Stimulated activated CD4-positive, alpha-beta T cell treated with anti-CD3 and anti-CD28 coated beads, Interleukin-4, amount 100 ng/mL, for 48 hours (primary cell): ENCODE results near the gene ELAPOR2.
"Not testable (repeated sequence)": the region's sequence is repeated elsewhere in the genome, so short reads cannot be mapped to it uniquely, and the experiment has no call there.

ENCODE experiments used
- DNase-seq, 2 donors: peaks; one replicate each; pipeline ENCODE4 v3.0.0-alpha.2; 2020; ENCODE audit warnings: low read depth in 2 of 2

The ELAPOR2 gene, protein sequence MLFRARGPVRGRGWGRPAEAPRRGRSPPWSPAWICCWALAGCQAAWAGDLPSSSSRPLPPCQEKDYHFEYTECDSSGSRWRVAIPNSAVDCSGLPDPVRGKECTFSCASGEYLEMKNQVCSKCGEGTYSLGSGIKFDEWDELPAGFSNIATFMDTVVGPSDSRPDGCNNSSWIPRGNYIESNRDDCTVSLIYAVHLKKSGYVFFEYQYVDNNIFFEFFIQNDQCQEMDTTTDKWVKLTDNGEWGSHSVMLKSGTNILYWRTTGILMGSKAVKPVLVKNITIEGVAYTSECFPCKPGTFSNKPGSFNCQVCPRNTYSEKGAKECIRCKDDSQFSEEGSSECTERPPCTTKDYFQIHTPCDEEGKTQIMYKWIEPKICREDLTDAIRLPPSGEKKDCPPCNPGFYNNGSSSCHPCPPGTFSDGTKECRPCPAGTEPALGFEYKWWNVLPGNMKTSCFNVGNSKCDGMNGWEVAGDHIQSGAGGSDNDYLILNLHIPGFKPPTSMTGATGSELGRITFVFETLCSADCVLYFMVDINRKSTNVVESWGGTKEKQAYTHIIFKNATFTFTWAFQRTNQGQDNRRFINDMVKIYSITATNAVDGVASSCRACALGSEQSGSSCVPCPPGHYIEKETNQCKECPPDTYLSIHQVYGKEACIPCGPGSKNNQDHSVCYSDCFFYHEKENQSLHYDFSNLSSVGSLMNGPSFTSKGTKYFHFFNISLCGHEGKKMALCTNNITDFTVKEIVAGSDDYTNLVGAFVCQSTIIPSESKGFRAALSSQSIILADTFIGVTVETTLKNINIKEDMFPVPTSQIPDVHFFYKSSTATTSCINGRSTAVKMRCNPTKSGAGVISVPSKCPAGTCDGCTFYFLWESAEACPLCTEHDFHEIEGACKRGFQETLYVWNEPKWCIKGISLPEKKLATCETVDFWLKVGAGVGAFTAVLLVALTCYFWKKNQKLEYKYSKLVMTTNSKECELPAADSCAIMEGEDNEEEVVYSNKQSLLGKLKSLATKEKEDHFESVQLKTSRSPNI

DNA sequence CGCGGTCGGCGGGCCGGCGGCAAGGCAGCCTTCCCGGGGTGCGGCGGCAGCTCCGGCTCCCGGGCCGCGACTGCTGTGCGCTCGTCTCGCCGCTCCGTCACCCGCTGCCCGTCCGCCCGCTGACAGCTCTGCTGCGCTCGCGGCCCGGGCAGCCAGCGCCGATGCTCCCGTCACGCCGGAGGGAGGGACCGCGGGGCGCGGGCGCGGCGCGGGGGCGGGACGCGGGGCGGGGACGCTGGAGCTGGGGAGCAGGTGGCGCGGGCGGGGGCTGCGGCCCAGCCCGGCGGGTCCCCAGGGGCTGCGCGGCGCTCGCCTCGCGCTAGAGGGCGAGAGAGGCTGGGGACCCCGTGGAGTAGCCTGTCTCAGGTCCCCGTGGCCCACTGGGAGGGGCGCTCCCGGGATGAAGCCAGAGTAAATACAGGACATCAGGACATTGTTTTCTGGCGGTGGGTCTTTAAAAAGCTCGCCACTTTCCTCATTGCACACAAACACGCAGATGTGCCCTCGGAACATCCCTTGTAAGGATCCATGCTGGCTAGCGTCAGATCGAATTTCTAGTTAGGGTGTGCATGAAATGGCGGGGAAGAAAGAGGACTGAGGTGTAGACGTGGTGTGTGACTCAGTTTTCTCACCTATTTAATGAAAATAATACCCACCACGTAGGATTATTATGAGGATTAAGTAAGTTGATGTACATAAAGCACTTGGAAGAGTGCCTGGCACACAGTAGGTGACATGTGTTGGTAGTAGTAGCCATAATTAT is at the start of gene ELAPOR2:
ELAPOR2 (minus strand) TSS at position 130 of the 763 bp plus-strand sequence. CDS start 141 bp downstream, outside the sequence.
- peak; percentile 65 to 73 for DNase-seq

GRCh38 chr7:87107949-87108776 is 48.7 kb upstream of the ELAPOR2 start:
- no peak for DNase-seq

- DNase-seq: no peak
Measured at GRCh38 chr7:87106974-87107612, 47.6 kb upstream of the ELAPOR2 start.

DNA sequence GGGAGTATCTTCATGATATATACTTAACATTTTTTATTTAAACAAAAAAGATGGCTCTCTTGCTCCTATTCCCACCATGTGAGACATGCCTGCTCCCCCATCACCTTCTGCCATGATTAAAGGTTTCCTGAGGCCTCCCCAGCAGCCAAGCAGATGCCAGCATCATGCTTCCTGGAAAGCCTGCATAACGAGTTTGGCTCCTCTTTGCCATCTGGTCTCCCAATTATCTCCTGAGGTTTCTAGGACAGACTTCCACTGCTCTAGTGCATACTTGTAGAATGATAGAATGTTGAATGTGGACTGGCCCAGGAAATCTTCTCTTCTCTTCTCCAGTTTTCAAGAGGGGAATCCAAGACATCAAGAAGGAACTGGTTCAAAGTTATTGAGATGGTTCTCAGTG is 45.9 kb upstream of the ELAPOR2 start:
- no peak for DNase-seq

- DNase-seq: no peak
Measured at GRCh38 chr7:87100326-87100725, 40.9 kb upstream of the ELAPOR2 start.

- not testable (repeated sequence) for DNase-seq
Measured at GRCh38 chr7:87097375-87097774, 37.9 kb upstream of the ELAPOR2 start.

DNA sequence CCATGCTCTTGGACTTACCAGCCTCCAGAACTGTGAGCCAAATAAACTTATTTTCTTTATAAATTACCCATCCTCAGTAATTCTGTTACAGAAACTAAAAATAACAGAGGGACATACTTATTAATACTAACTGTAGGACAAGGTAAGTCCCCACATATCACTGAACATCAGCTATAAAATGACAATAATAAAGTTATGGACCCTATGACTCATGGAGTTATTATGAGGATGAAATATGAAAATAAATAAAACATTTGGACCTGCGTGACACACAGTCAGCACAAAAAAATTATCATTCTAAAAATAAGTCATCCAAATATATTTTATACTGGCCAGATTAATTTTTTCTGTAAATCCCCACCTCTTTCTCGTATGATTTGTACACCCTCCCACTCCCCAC is 34.9 kb upstream of the ELAPOR2 start:
- DNase-seq: no peak

GRCh38 chr7:87092568-87093091 is 33.2 kb upstream of the ELAPOR2 start:
- no peak for DNase-seq

DNA sequence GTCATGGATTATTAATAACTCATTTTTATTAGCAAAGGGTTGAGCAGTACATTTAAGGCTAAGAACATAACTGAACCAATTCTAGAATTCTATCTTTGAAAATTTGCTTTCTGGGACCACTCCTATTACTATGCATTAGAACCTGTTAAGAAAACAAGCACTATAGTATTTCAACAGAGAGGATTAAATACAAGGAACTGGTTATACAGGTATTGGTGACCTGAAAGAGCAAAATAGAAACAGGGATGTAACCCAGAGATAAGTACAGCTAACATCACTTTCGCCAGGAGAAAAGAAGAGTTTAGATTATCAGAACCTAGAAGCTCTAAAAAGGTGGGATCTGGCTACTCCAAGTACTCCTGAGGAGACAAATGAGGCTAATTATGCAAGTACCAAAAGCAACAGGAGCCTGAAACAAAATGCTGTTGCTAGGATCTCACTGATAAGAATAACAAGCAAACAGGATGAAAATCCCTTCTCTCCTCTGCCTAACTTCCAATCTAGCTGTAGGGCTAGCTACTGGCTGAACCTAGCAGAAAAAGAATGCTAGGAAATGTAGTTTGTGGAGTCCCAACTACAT is 32.1 kb upstream of the ELAPOR2 start:
- DNase-seq: no peak

DNA sequence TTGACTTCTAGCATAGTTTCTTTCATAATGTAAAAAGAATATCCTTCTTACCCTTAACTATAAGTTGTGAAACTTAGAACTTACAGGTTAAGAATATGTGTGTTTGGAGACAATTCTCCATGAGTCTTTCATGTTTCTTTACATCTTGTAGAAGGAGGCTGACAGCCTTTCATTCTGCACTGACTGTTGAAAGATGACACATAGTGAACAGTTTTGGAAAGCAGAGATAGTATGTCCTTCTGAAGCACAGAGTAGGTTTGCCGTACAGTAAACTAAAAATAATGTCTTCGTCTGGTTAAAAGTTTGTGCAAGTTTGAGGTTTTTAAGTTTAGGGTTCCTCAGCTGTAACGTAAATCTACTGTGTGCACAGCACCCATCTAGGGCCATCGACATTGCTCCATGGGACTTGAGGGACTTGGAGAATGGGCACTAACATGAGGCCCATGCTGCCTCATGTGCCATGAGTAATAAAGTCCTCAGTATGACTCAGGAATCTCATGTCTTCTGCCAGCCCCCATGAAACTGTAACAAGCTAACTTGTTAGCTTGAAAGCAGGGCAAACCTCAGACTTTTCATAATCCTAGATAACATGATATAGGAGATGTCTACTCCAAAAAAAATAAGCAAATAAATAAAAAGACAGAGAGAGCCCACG is 24.5 kb upstream of the ELAPOR2 start:
- no peak for DNase-seq

GRCh38 chr7:87082675-87083074 is 23.2 kb upstream of the ELAPOR2 start:
- DNase-seq: no peak

DNA sequence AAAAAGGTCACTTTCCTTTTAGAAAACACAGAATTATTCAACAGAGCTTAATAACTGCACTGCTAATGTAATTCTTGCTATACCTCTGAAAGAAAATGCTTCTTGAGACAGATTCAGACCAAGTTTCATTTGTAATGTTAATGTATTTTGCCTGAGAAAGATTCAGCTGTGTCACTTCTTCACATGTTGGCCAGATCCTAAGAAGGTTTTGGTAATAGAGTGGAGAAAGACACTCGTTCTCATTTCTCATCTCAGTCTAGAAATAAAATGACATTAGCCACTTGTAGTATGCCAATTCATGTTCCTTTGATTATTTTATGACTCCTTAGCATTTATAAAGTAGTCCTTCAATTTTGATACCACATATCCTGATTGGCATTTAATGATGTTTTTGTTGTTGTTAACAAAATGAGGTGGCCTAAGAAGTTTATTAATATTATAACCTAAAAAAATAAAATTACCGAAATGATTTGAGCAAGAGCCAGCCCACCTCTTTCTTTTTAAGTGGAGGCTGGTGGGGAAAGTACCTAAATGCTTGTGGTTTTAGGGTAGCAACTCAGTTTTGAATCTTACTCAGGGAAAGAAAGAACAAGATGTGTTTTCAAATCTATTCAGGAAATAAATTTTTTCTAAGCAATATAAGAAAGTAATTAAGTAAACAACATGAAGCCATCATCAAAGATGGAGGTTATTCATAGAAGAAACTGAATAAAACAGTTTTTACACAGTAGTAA is 16.4 kb upstream of the ELAPOR2 start:
- DNase-seq: no peak

GRCh38 chr7:87067788-87068187 is 8.3 kb upstream of the ELAPOR2 start:
- DNase-seq: no peak

DNA sequence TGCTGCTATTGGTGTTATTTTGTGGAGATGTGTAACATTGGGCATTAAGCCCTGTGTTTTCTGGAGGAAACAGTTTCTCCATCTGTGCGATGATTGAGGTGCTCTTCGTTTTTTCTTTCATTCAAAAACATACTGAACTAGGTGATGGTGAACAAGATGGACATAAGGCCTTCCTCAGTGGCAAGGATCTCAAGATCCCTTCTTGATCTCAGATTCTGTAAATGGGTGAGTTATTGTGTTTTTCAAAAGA is 759 bp upstream of the ELAPOR2 start:
- DNase-seq: no peak

GRCh38 chr7:87058744-87059524 is 520 bp downstream of the ELAPOR2 start:
- DNase-seq: peak in 1 of 2 donors; percentile 6

- DNase-seq: no peak
Measured at GRCh38 chr7:87057210-87057609, 2.2 kb downstream of the ELAPOR2 start.

DNA sequence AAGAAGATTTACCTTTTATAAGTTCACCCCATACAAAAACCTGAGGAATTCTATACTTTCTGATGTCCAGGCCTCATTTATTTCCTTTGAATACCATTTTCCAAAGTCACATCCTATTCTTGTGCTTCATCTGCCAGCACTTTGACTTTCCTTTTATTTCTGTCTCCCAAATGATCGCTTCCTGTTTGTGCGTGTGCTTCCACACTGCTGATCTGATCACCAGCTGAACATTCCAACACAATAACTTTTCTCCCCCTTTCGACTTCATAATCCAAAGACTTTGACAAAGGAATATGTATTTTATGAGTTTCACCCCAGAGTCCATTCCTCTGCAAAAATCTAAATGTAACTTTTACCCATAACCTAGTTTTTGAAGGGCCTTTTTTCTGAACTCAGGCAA is 3.1 kb downstream of the ELAPOR2 start:
- no peak for DNase-seq

- DNase-seq: no peak
Measured at GRCh38 chr7:87048839-87049238, 10.6 kb downstream of the ELAPOR2 start.
